ENCODE measurements around the gene MADD. TPM values are rescaled to one million over a fixed set of nuclear protein-coding genes. Genes with fewer than 3 reads are reported as not detected.

MADD gene
- polyA plus RNA-seq, 1 donor from 2014 or later: 66.9 TPM

GRCh38 chr11:47350315-47350714 lies 80.4 kb downstream of the MADD start:
- H3K4me3 ChIP-seq (ENCODE audit: low read length): no peak overlapping the region
- H3K27ac ChIP-seq (ENCODE audit: low read length): no peak overlapping the region
- TF ChIP-seq SMC3 (conservative IDR thresholded peaks at IDR 0.05; ENCODE audit: poor library complexity): no peak
- TF ChIP-seq RAD21 (conservative IDR thresholded peaks at IDR 0.05): no peak
- TF ChIP-seq EP300 (conservative IDR thresholded peaks at IDR 0.05; ENCODE audit: poor library complexity, severe bottlenecking): no peak
- TF ChIP-seq REST (IDR thresholded peaks at IDR 0.05; ENCODE audit: borderline replicate concordance): no peak
- no peak for TF ChIP-seq TAF1 (IDR thresholded peaks at IDR 0.05; ENCODE audit: low read depth)
- TF ChIP-seq MXI1 (conservative IDR thresholded peaks at IDR 0.05; ENCODE audit: poor library complexity, severe bottlenecking): no peak
- TF ChIP-seq EZH2 (IDR thresholded peaks at IDR 0.05; ENCODE audit: borderline replicate concordance, insufficient read depth, low read length, poor library complexity, severe bottlenecking): no peak
- no peak for TF ChIP-seq POLR2AphosphoS5 (IDR thresholded peaks at IDR 0.05)
- no peak for TF ChIP-seq CTCF (IDR thresholded peaks at IDR 0.05; ENCODE audit: poor library complexity, severe bottlenecking)
- no peaks in the 10 kb centered on the region for H3K9me2 ChIP-seq (ENCODE audit: insufficient read depth, low read length)
- no peaks in the 10 kb centered on the region for H3F3A ChIP-seq (ENCODE audit: insufficient read depth, low read length, poor library complexity, severe bottlenecking)
- no peaks in the 10 kb centered on the region for H3K36me3 ChIP-seq (ENCODE audit: insufficient read depth, low read length)
- H3K4me2 ChIP-seq (ENCODE audit: low read length): no peak overlapping the region
- no peak overlapping the region for H3K9ac ChIP-seq (ENCODE audit: low read length)
- H3K9me3 ChIP-seq (ENCODE audit: low read length): no peaks in the 10 kb centered on the region
- H3K79me2 ChIP-seq (replicated peaks; ENCODE audit: insufficient read depth, low read length): no peaks in the 10 kb centered on the region
- no peak overlapping the region for H2AFZ ChIP-seq (ENCODE audit: low read depth, low read length)
- H3K27me3 ChIP-seq (ENCODE audit: insufficient read depth, low read depth, low read length): no peaks in the 10 kb centered on the region
- H4K20me1 ChIP-seq (ENCODE audit: insufficient read depth): no peaks in the 10 kb centered on the region

DNA sequence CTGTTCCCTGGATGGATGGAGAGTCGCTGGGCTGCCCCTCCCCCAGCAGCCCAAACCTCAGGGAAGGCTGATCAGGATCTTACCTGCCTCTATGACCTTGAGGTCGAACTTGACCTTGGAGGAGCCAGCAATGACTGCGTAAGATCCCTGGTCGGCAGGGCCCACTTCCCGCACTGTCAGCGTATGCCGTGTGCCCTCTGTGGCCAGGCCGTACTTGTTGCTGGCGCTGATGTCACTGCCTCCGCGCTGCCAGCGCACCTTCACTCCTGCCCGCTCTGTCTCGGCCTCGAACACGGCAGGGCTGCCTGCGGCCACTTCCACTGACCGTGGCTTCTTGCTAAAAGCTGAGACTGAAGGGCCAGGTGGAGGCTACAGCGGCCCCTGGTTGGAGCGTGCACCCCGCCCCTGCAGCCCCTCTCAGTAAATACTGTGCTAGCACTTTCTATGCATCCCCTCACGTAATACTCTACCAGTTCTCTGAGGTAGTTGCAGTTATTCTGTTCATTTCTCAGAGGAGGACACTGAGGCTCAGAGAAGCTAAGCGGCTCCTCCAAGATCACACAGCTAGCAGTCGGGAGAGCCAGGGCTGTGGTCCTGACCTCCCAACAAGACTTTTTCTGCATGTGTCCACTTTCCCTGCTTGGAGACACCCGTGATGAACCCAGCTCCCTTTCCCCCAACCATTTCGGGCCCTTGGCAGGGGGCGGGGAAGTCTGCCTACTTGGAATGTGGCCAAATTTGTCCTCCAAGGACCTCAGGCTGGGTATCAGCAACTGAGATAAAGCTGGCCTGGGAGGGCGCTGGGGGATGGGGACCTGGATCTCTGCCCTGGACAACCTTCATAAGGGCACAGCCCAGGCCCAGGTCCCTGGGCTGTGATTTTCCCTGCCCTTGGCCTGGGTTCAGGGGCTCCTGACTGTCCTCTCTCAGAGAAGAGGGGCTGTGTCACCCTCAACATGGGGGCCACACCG lies 81.5 kb downstream of the MADD start:
- Histone ChIP-seq H3K79me2 (replicated peaks; ENCODE audit: insufficient read depth, low read length) (no peaks in the 10 kb centered on the region), H3K9me3 (ENCODE audit: low read length) (no peaks in the 10 kb centered on the region), H3K9ac (ENCODE audit: low read length) (no peak overlapping the region), H3K9me2 (ENCODE audit: insufficient read depth, low read length) (no peaks in the 10 kb centered on the region), H3K27ac (ENCODE audit: low read length) (no peak overlapping the region), H2AFZ (ENCODE audit: low read depth, low read length) (no peak overlapping the region), H3K4me2 (ENCODE audit: low read length) (no peak overlapping the region), H3K4me3 (ENCODE audit: low read length) (no peak overlapping the region), H3K36me3 (ENCODE audit: insufficient read depth, low read length) (no peaks in the 10 kb centered on the region), H3F3A (ENCODE audit: insufficient read depth, low read length, poor library complexity, severe bottlenecking) (no peaks in the 10 kb centered on the region), H4K20me1 (ENCODE audit: insufficient read depth) (no peaks in the 10 kb centered on the region), H3K27me3 (ENCODE audit: insufficient read depth, low read depth, low read length) (no peaks in the 10 kb centered on the region)
- TF ChIP-seq CTCF (IDR thresholded peaks at IDR 0.05; ENCODE audit: poor library complexity, severe bottlenecking): no peak
- TF ChIP-seq TAF1 (IDR thresholded peaks at IDR 0.05; ENCODE audit: low read depth): no peak
- TF ChIP-seq REST (IDR thresholded peaks at IDR 0.05; ENCODE audit: borderline replicate concordance): no peak
